ENCODE measurements around the gene CBR4. TPM values are rescaled to one million over a fixed set of nuclear protein-coding genes. Genes with fewer than 3 reads are reported as not detected.

The CBR4 gene
- total and polyA plus RNA-seq, 2 experiments from 2014 or later = 36.9 to 38.1 TPM

- H3K27me3 Mint-ChIP-seq (ENCODE audit: insufficient read depth, low read depth, poor library complexity) = peaks cover 2% of the 10 kb centered on the region
- no peaks in the 10 kb centered on the region for H4K20me1 ChIP-seq (replicated peaks; ENCODE audit: insufficient read depth)
- H3K4me1 ChIP-seq (ENCODE audit: insufficient read depth) = peaks cover 8% of the 10 kb centered on the region; the same call in 1 of the 2 replicates
- peaks cover 12% of the 10 kb centered on the region for H3K4me1 Mint-ChIP-seq
- H3K79me2 ChIP-seq (replicated peaks; ENCODE audit: insufficient read depth) = no peaks in the 10 kb centered on the region
- H2AFZ ChIP-seq = no peak overlapping the region
- DNase-seq (ENCODE audit: low spot score) (no peak), ATAC-seq (no peak)
- H3K9me3 Mint-ChIP-seq = no peaks in the 10 kb centered on the region
- no peaks in the 10 kb centered on the region for H3K36me3 ChIP-seq (ENCODE audit: insufficient read depth)
- no peak overlapping the region for H3K27ac Mint-ChIP-seq
- H3K36me3 Mint-ChIP-seq (ENCODE audit: low read depth) = no peaks in the 10 kb centered on the region
- H3K27me3 ChIP-seq (ENCODE audit: insufficient read depth) = no peaks in the 10 kb centered on the region
- H3K4me3 ChIP-seq = no peak overlapping the region
- no peak overlapping the region for H3K27ac ChIP-seq (ENCODE audit: low read depth)
- no peak overlapping the region for H3K4me3 Mint-ChIP-seq
- no peaks in the 10 kb centered on the region for H3F3A ChIP-seq (replicated peaks; ENCODE audit: low read depth)
- no peak overlapping the region for H3K4me2 ChIP-seq
- no peak for TF ChIP-seq ZNF462 (CRISPR knock-in tag; IDR thresholded peaks at IDR 0.05)
- TF ChIP-seq ETS1 (IDR thresholded peaks at IDR 0.05) = no peak
- no peak for TF ChIP-seq REST (IDR thresholded peaks at IDR 0.05; ENCODE audit: unreplicated experiment)
- TF ChIP-seq CREB1 (CRISPR knock-in tag; IDR thresholded peaks at IDR 0.05; ENCODE audit: low read depth) = no peak
- no peak for TF ChIP-seq JUNB (IDR thresholded peaks at IDR 0.05; ENCODE audit: unreplicated experiment)
- TF ChIP-seq STAT1 (IDR thresholded peaks at IDR 0.05; ENCODE audit: unreplicated experiment) = no peak
- H3K9me2 ChIP-seq (ENCODE audit: insufficient read depth) = no peaks in the 10 kb centered on the region
Measured at GRCh38 chr4:169051761-169052593, 41.9 kb upstream of the CBR4 start.

Data from GM23338 (cell line).